GM12891 (cell line): ENCODE measurements around the gene SEC24B.

Experiments used
- POLR2A ChIP-seq: IDR thresholded peaks from 2 replicates; pipeline ENCODE4 v1.6.1; 2011; ENCODE audit warnings: low read depth, low read length, control low read depth
- SPI1 ChIP-seq: IDR thresholded peaks from 2 replicates; pipeline ENCODE4 v1.6.1; 2011; ENCODE audit warnings: low read depth, low read length, control low read depth

DNA sequence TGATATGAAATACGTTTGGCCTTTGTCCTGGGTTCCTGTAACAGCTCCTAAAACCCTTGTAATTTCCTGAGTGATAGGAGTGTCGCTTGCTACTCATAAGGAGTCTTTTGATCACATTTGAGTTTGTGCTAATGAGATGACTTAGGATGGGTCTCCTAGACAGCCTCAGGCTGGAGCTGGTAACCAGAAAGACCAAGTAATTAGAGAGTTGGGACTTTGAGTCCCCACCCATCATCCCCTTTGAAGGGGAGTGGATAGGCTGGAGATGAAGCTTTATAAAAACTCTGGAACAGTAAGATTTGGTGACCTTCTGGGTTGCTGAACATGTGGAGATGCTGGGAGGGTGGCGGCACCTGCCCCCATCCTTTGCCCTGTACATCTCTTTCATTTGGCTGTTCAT lies 2.9 kb downstream of the SEC24B start:
- TF ChIP-seq SPI1 (no peak), POLR2A (no peak)
